H9 (cell line): ENCODE measurements around the gene ACP3. TPM values are rescaled to one million over a fixed set of nuclear protein-coding genes. Genes with fewer than 3 reads are reported as not detected.

Experiments
- DNase-seq: peaks from one replicate; pipeline ENCODE4 v3.0.0-alpha.2; 2017
- H2AFZ ChIP-seq: one replicate; pipeline ENCODE4 v1.6.1; 2013; ENCODE audit warnings: mild to moderate bottlenecking, low read length, control low read depth, moderate library complexity
- H2AK5ac ChIP-seq: 2 replicates; pipeline ENCODE4 v1.6.1; 2013; ENCODE audit warnings: low read length, control low read depth, mixed read lengths; ENCODE audit not compliant: insufficient read length
- H2BK120ac ChIP-seq: one replicate; pipeline ENCODE4 v1.6.1; 2013; ENCODE audit warnings: low read depth, mild to moderate bottlenecking, low read length, control low read depth, inconsistent platforms; ENCODE audit not compliant: poor library complexity, severe bottlenecking
- H2BK12ac ChIP-seq: 2 replicates; pipeline ENCODE4 v1.6.1; 2013; ENCODE audit warnings: low read length, control low read depth, mixed read lengths, low read depth; ENCODE audit not compliant: insufficient read length
- H2BK15ac ChIP-seq: 2 replicates; pipeline ENCODE4 v1.6.1; 2013; ENCODE audit warnings: low read depth, low read length, control low read depth
- H2BK20ac ChIP-seq: one replicate; pipeline ENCODE4 v1.6.1; 2013; ENCODE audit warnings: low read depth, mild to moderate bottlenecking, low read length, control low read depth, inconsistent platforms; ENCODE audit not compliant: poor library complexity, severe bottlenecking
- H2BK5ac ChIP-seq: 2 replicates; pipeline ENCODE4 v1.6.1; 2013; ENCODE audit warnings: low read length, control low read depth, mixed read lengths; ENCODE audit not compliant: insufficient read length
- H3K14ac ChIP-seq: 2 replicates; pipeline ENCODE4 v1.6.1; 2013; ENCODE audit warnings: low read length, control low read depth; ENCODE audit not compliant: insufficient read depth
- H3K18ac ChIP-seq: 2 replicates; pipeline ENCODE4 v1.6.1; 2013; ENCODE audit warnings: low read depth, mild to moderate bottlenecking, mixed read lengths, low read length, control low read depth; ENCODE audit not compliant: insufficient read length
- H3K23ac ChIP-seq: 2 replicates; pipeline ENCODE4 v1.6.1; 2013; ENCODE audit warnings: low read length, control low read depth, mixed read lengths, low read depth; ENCODE audit not compliant: insufficient read length
- H3K23me2 ChIP-seq: 2 replicates; pipeline ENCODE4 v1.6.1; 2013; ENCODE audit warnings: low read depth, mild to moderate bottlenecking, mixed read lengths, low read length, control low read depth; ENCODE audit not compliant: insufficient read length, poor library complexity, severe bottlenecking
- H3K27ac ChIP-seq: 2 replicates; pipeline ENCODE4 v1.5.1; 2013; ENCODE audit warnings: low read length, control low read depth, mixed read lengths, low read depth; ENCODE audit not compliant: insufficient read length
- H3K27me3 ChIP-seq: 2 replicates; pipeline ENCODE4 v1.6.1; 2013; ENCODE audit warnings: low read length, control low read depth, inconsistent platforms; ENCODE audit not compliant: insufficient read depth
- H3K4ac ChIP-seq: 2 replicates; pipeline ENCODE4 v1.6.1; 2013; ENCODE audit warnings: low read depth, mild to moderate bottlenecking, control low read depth, inconsistent platforms, low read length, moderate library complexity
- H3K4me1 ChIP-seq: 2 replicates; pipeline ENCODE4 v1.6.1; 2013; ENCODE audit warnings: low read length, control low read depth, inconsistent platforms; ENCODE audit not compliant: insufficient read depth
- H3K4me2 ChIP-seq: 2 replicates; pipeline ENCODE4 v1.6.1; 2013; ENCODE audit warnings: low read length, control low read depth, mixed read lengths; ENCODE audit not compliant: insufficient read length, insufficient read depth
- H3K56ac ChIP-seq: 2 replicates; pipeline ENCODE4 v1.6.1; 2013; ENCODE audit warnings: low read depth, mild to moderate bottlenecking, mixed read lengths, low read length, control low read depth; ENCODE audit not compliant: insufficient read length
- H3K79me1 ChIP-seq: 2 replicates; pipeline ENCODE4 v1.6.1; 2013; ENCODE audit warnings: low read depth, mild to moderate bottlenecking, moderate library complexity, low read length, control low read depth, inconsistent platforms; ENCODE audit not compliant: insufficient read depth, poor library complexity, severe bottlenecking
- H3K79me2 ChIP-seq: 2 replicates; pipeline ENCODE4 v1.6.1; 2013; ENCODE audit warnings: low read length, control low read depth, inconsistent platforms; ENCODE audit not compliant: insufficient read depth
- H3K9ac ChIP-seq: 2 replicates; pipeline ENCODE4 v1.6.1; 2013; ENCODE audit warnings: low read length, control low read depth, mixed read lengths; ENCODE audit not compliant: insufficient read length; ENCODE audit errors: extremely low read depth
- H3K9me3 ChIP-seq: one replicate; pipeline ENCODE4 v1.6.1; 2013; ENCODE audit warnings: low read depth, low read length, inconsistent platforms; ENCODE audit not compliant: control insufficient read depth
- H3T11ph ChIP-seq: one replicate; pipeline ENCODE4 v1.6.1; 2013; ENCODE audit warnings: mild to moderate bottlenecking, low read length, control low read depth, inconsistent platforms
- H4K20me1 ChIP-seq: one replicate; pipeline ENCODE4 v1.6.1; 2013; ENCODE audit not compliant: control insufficient read depth, insufficient read length, insufficient read depth
- H4K5ac ChIP-seq: 2 replicates; pipeline ENCODE4 v1.6.1; 2013; ENCODE audit warnings: low read depth, mild to moderate bottlenecking, mixed read lengths, low read length, control low read depth; ENCODE audit not compliant: insufficient read length
- H4K8ac ChIP-seq: replicated peaks from 2 replicates; pipeline ENCODE4 v1.6.1; 2013; ENCODE audit warnings: low read length, control low read depth, mixed read lengths, low read depth; ENCODE audit not compliant: insufficient read length
- H4K91ac ChIP-seq: 2 replicates; pipeline ENCODE4 v1.6.1; 2013; ENCODE audit warnings: low read depth, mild to moderate bottlenecking, moderate library complexity, mixed read lengths, low read length, control low read depth; ENCODE audit not compliant: insufficient read length
- H3K27ac Mint-ChIP-seq, 3 experiments: 2 replicates in 2 of 3; 3 replicates in 1 of 3; pipeline ENCODE4 v1.8.0; 2020 to 2021; ENCODE audit warnings: mixed read lengths in 3 of 3, mild to moderate bottlenecking in 1 of 3, moderate library complexity in 1 of 3
- H3K27me3 Mint-ChIP-seq: 2 replicates; pipeline ENCODE4 v1.8.0; 2021; ENCODE audit warnings: low read depth, mild to moderate bottlenecking, moderate library complexity, mixed read lengths
- H3K36me3 Mint-ChIP-seq, 3 experiments: 2 replicates in 2 of 3; 3 replicates in 1 of 3; pipeline ENCODE4 v1.8.0; 2020 to 2021; ENCODE audit warnings: low read depth in 3 of 3, mixed read lengths in 3 of 3; ENCODE audit not compliant: insufficient read depth in 1 of 3
- H3K4me1 Mint-ChIP-seq, 2 experiments: 2 replicates each; pipeline ENCODE4 v1.8.0; 2020; ENCODE audit warnings: mixed read lengths in 2 of 2
- H3K4me3 Mint-ChIP-seq, 2 experiments: 2 replicates in 1 of 2; 3 replicates in 1 of 2; pipeline ENCODE4 v1.8.0; 2020 to 2021; ENCODE audit warnings: mild to moderate bottlenecking in 2 of 2, mixed read lengths in 2 of 2, moderate library complexity in 1 of 2
- H3K9me3 Mint-ChIP-seq, 2 experiments: 2 replicates in 1 of 2; 3 replicates in 1 of 2; pipeline ENCODE4 v1.8.0; 2020; ENCODE audit warnings: mild to moderate bottlenecking in 2 of 2, mixed read lengths in 2 of 2, moderate library complexity in 1 of 2
- CTCF ChIP-seq: fragments of 200-600 bp; sonication (generic); conservative IDR thresholded peaks from 3 replicates; pipeline ENCODE4 v1.8.0; 2021; ENCODE audit warnings: antibody characterized with exemption, mild to moderate bottlenecking
- WGBS: extraction: QIAGEN DNeasy Blood & Tissue Kit; methylation state at CpG from one replicate; pipeline ENCODE4 v1.1.7; 2013; ENCODE audit warnings: missing lambda C conversion rate, low lambda C conversion rate, mixed read lengths; ENCODE audit not compliant: insufficient read length; ENCODE audit errors: extremely low coverage; 5-methylcytosine and 5-hydroxymethylcytosine counted together
- long read RNA-seq: library from polyadenylated mRNA; unstranded; transcript quantifications from one replicate; pipeline ENCODE4 v2.0.0, GENCODE V29; 2020
- total RNA-seq: library from RNA; stranded (reverse); gene quantifications from 2 replicates; pipeline ENCODE4 v1.2.1, GENCODE V29; 2021

ACP3 gene
- 0.17 and 0.39 TPM in 2 replicates for total RNA-seq
- long read RNA-seq, partial matches to known transcripts = 0 of 3 reads
- long read RNA-seq, other reads (novel, unspliced or antisense) = 0 of 3 reads

- peak within 1 kb of the TSS in 1 of 2 experiments; percentile 19; a peak in 3 of 5 replicates for H3K4me3 Mint-ChIP-seq
- H3K27ac ChIP-seq = peak within 1 kb of the TSS; percentile 36
- no peak within 1 kb of the TSS for H3K4ac ChIP-seq
- peaks cover 33 to 36% of the 10 kb centered on the region in 2 experiments for H3K4me1 Mint-ChIP-seq
- no peak within 1 kb of the TSS for H3K14ac ChIP-seq
- no peak within 1 kb of the TSS for H4K91ac ChIP-seq
- H3K4me1 ChIP-seq = peaks cover 2% of the 10 kb centered on the region
- no peaks in the 10 kb centered on the region for H3K23me2 ChIP-seq
- peak; percentile 43 for DNase-seq
- no peaks in the 10 kb centered on the region for H3K27me3 ChIP-seq
- H3K27me3 Mint-ChIP-seq = no peaks in the 10 kb centered on the region
- H4K5ac ChIP-seq = no peak within 1 kb of the TSS
- no peaks in the 10 kb centered on the region for H3K9me3 ChIP-seq
- no peaks in the 10 kb centered on the region for H3K79me1 ChIP-seq
- H2BK15ac ChIP-seq = no peak within 1 kb of the TSS
- H4K8ac ChIP-seq = no peak within 1 kb of the TSS
- no peak within 1 kb of the TSS for H3K4me2 ChIP-seq
- no peak within 1 kb of the TSS for H3T11ph ChIP-seq
- no CpG with 5 or more reads among the region's 6 CpGs for WGBS
- no peak within 1 kb of the TSS for H2BK120ac ChIP-seq
- H2AFZ ChIP-seq = peak within 1 kb of the TSS; percentile 27
- H4K20me1 ChIP-seq = no peaks in the 10 kb centered on the region
- no peak within 1 kb of the TSS for H3K23ac ChIP-seq
- H3K18ac ChIP-seq = no peak within 1 kb of the TSS
- no peak within 1 kb of the TSS for H3K9ac ChIP-seq
- no peak within 1 kb of the TSS for H2BK20ac ChIP-seq
- no peaks in the 10 kb centered on the region for H3K9me3 Mint-ChIP-seq
- H2BK5ac ChIP-seq = no peak within 1 kb of the TSS
- no peaks in the 10 kb centered on the region; a peak in 1 of 7 replicates for H3K36me3 Mint-ChIP-seq
- H3K79me2 ChIP-seq = no peaks in the 10 kb centered on the region
- no peak for TF ChIP-seq CTCF
- H2BK12ac ChIP-seq = no peak within 1 kb of the TSS
- no peak within 1 kb of the TSS for H3K56ac ChIP-seq
- H3K27ac Mint-ChIP-seq = peak within 1 kb of the TSS; percentile 67 to 96 (median 89)
- H2AK5ac ChIP-seq = no peak within 1 kb of the TSS
Observed at GRCh38 chr3:132317229-132317948, at the start of gene ACP3. TSS of gene ACP3 (plus strand) at chr3:132317407. CDS start at chr3:132317457, 50 bp downstream.
